ENCODE results near the gene CIAPIN1. TPM values are rescaled to one million over a fixed set of nuclear protein-coding genes. Genes with fewer than 3 reads are reported as not detected.

CIAPIN1 gene
- total RNA-seq, 2 donors from 2014 or later, result 18.1 to 25.0 TPM

DNA sequence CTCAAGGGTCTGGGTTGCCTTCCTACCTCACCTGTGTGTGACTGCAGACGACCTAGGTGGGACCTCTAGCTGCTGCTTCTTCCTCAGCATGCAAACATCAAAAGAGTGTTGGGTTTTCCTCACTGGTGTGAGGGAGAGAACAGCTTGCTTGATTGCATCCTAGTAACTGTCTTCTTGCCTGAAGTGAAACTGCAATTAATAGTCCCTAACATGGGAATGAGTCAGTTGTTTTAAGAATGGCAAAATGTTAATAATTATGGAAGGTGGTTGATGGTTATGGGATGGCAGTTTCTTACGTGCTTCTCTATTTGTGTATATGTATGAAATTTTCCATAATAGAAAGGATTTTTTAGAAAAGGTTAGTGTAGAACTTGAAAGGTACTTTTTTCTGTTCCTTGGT lies 21.2 kb upstream of the CIAPIN1 start:
- DNase-seq (ENCODE audit: low spot score), result no peak
- no peak for ATAC-seq (ENCODE audit: insufficient number of reproducible peaks, low FRiP score, low read depth)
- Histone ChIP-seq H3K9me3 (no peaks in the 10 kb centered on the region), H3K4me1 (ENCODE audit: control insufficient read depth in 1 of 2, low read depth in 2 of 2) (peaks cover 10 to 25% of the 10 kb centered on the region in 2 donors), H3K4me3 (no peak overlapping the region), H3K36me3 (peaks cover 68% of the 10 kb centered on the region), H3K27me3 (replicated peaks; ENCODE audit: insufficient read depth) (no peaks in the 10 kb centered on the region), H3K27ac (no peak overlapping the region)
- TF ChIP-seq CTCF (IDR thresholded peaks at IDR 0.05), result no peak

GRCh38 chr16:57464523-57464922 lies 17.3 kb upstream of the CIAPIN1 start:
- Histone ChIP-seq H3K9me3 (no peaks in the 10 kb centered on the region), H3K4me1 (ENCODE audit: control insufficient read depth in 1 of 2, low read depth in 2 of 2) (peaks cover 11 to 20% of the 10 kb centered on the region in 2 donors), H3K4me3 (no peak overlapping the region), H3K27ac (no peak overlapping the region), H3K36me3 (peaks cover 45% of the 10 kb centered on the region), H3K27me3 (replicated peaks; ENCODE audit: insufficient read depth) (no peaks in the 10 kb centered on the region)
- ATAC-seq (ENCODE audit: insufficient number of reproducible peaks, low FRiP score, low read depth) (no peak), DNase-seq (ENCODE audit: low spot score) (no peak)
- TF ChIP-seq CTCF (IDR thresholded peaks at IDR 0.05), result no peak

DNA sequence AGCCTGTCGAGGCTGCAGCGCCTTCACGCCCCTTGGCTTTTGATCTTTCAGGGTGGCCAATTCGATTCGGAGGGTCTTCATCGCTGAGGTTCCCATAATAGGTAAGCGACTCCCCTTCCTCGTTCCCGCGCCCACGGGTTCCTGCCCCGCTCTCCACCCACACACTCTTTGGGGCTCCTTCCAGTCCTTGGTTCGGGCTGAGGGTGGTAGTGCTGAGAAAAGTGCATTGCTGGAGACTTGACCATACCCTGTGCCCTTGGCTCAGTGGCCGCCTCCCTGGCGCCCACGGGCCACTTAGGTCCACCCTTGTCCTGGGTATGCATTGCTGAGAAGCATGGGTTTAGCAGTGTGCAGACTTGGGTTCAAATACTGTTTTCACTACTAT lies 15.8 kb upstream of the CIAPIN1 start:
- H3K36me3 ChIP-seq, result peaks cover 40% of the 10 kb centered on the region

DNA sequence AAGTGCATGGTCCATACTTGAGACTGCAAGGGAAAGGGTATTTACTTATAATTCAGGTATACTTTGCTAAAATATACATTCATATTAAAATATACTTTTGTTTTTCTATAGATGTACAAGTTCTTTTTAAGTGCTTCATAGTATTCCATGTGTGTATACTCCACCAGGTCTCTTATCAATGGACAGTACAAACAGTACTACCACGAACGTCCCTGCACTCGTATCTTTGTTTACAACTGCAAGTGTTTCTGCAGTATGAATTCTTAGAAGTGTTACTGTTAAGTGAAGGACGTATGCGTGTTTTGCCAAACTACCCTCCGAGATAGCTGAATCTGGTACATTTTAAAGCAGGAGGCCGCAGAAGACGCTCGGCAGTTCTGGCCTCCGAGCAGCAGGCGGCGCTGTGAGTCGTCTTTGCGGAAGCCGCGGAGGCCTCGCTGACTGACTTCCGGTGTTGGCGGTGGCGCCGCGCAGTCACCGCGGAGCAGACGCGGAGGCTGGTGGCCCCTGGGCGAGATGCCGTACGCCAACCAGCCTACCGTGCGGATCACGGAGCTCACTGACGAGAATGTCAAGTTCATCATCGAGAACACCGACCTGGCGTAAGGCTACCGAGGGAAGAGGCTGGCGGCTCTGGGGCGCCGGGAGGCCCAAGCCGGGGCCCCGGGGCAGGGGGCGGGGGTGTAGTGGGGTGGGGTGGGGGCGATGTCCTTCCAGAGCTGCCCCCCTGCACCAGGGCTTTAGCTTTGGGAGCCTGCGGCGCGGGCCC lies 15.2 kb upstream of the CIAPIN1 start, which contains the start of gene POLR2C:
Gene POLR2C, plus strand, starts transcription at position 471 of the 769 bp plus-strand sequence. Its CDS starts 46 bp downstream, at position 517.
- peak; percentile 93 for TF ChIP-seq CTCF (IDR thresholded peaks at IDR 0.05)
- no peaks in the 10 kb centered on the region for H3K27me3 ChIP-seq (replicated peaks; ENCODE audit: insufficient read depth)
- peak within 1 kb of the TSS; percentile 62 to 78 for H3K27ac ChIP-seq
- peaks cover 40% of the 10 kb centered on the region for H3K36me3 ChIP-seq
- peak; percentile 83 for ATAC-seq (ENCODE audit: insufficient number of reproducible peaks, low FRiP score, low read depth)
- peak within 1 kb of the TSS; percentile 86 for H3K4me3 ChIP-seq
- no peaks in the 10 kb centered on the region for H3K9me3 ChIP-seq
- DNase-seq (ENCODE audit: low spot score), result peak; percentile 45
- H3K4me1 ChIP-seq (ENCODE audit: control insufficient read depth in 1 of 2, low read depth in 2 of 2), result peaks cover 11 to 20% of the 10 kb centered on the region in 2 donors

More for the DNA sequence above, 15.8 kb upstream of the CIAPIN1 start:
- no peak for DNase-seq (ENCODE audit: low spot score)
- no peaks in the 10 kb centered on the region for H3K9me3 ChIP-seq
- no peak for ATAC-seq (ENCODE audit: insufficient number of reproducible peaks, low FRiP score, low read depth)
- no peaks in the 10 kb centered on the region for H3K27me3 ChIP-seq (replicated peaks; ENCODE audit: insufficient read depth)
- no peak for TF ChIP-seq CTCF (IDR thresholded peaks at IDR 0.05)
- peak overlapping the region; percentile 86 for H3K4me3 ChIP-seq
- H3K4me1 ChIP-seq (ENCODE audit: control insufficient read depth in 1 of 2, low read depth in 2 of 2), result peaks cover 11 to 20% of the 10 kb centered on the region in 2 donors
- peak overlapping the region; percentile 62 to 78 for H3K27ac ChIP-seq

DNA sequence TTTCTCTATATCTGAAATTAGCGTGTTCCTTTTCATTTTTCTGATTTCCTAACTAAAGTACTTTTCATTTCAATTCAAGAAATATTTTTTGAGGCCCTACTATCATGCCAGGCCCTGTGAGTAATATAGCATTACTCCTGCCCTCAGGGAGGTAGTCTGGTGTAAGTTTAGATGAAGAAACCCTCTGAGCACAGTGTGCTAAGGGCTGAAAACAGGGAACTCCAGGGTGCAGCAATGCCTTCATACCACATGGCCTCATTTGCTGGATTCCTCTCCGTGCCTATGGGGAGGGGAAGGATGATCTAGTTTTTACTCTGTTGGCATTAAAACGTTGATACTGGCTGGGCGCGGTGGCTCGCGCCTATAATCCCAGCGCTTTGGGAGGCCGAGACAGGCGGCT lies 4.8 kb upstream of the CIAPIN1 start:
- no peak for ATAC-seq (ENCODE audit: insufficient number of reproducible peaks, low FRiP score, low read depth)
- Histone ChIP-seq H3K4me1 (ENCODE audit: control insufficient read depth in 1 of 2, low read depth in 2 of 2) (peaks cover 5 to 9% of the 10 kb centered on the region in 2 donors), H3K27ac (no peak overlapping the region), H3K27me3 (replicated peaks; ENCODE audit: insufficient read depth) (no peaks in the 10 kb centered on the region), H3K4me3 (no peak overlapping the region), H3K9me3 (no peaks in the 10 kb centered on the region), H3K36me3 (peaks cover 47% of the 10 kb centered on the region)
- no peak for TF ChIP-seq CTCF (IDR thresholded peaks at IDR 0.05)
- no peak for DNase-seq (ENCODE audit: low spot score)
